HG03097 (cell line): ENCODE measurements around the gene SERINC4.
A peak's percentile ranks its signal among the peaks of the same experiment; 100 is the strongest.

Experiments used
- ATAC-seq: cut with Tn5 transposase; IDR thresholded peaks from one replicate; pipeline ENCODE4 v1.9.1; 2021; ENCODE audit not compliant: unreplicated experiment, low FRiP score

SERINC4 gene

DNA sequence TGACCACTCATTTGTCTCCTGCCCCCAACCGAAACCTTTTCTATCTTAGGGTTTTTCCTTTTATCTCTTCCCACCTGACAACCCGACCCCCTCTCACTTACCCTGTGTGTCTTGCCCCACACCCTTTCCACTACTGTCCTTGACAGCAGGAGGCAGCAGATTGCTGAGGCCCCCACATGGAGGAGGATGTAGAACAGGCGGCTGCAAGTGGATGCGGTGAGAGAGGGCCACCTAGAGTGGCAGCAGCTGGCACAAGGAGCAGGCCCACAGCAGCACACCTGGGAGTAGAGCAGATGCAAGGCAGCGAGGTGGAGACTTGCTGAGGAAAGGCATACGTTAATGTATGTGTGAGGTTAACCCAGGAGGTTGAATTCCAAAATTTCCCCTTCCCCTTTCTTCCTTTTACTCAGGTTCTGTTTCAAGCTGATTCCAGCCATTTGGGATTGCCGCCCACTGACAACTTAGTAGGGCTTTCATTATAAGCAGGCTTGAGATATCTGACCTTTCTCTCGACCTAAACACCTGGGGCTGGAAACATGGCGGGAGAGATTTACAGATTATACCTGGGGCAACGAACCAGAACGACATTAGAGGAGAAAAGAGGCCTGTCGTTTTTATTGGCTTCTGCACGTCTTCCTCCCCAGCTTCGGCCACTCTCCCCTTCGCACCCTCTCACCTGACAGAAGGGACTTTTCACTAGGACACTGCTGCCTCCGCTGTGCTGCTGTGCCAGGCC lies 643 bp downstream of the SERINC4 start:
- no peak for ATAC-seq

DNA sequence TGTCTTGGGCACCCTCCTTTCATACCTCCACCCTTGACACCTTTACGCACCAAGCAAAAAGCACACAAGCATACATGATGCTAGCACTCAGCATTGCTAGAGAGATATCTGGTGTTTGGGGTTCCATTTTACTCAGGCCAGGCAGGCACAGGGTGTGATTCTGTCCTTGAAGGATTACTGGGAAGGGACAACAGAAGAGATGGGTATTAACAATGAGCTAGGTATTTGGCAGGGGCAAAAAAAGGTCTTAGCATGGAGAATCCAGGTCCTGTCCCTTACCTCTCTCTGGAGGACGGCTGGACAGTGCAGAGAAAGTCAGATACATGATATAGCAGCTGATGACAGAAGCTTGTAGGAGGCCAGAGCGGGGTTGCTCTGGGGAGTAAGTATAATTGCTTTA lies 3.5 kb downstream of the SERINC4 start:
- no peak for ATAC-seq

- ATAC-seq = no peak
Observed at GRCh38 chr15:43795997-43796396, 4.0 kb downstream of the SERINC4 start.

GRCh38 chr15:43795197-43795596 lies 4.8 kb downstream of the SERINC4 start:
- ATAC-seq = no peak

DNA sequence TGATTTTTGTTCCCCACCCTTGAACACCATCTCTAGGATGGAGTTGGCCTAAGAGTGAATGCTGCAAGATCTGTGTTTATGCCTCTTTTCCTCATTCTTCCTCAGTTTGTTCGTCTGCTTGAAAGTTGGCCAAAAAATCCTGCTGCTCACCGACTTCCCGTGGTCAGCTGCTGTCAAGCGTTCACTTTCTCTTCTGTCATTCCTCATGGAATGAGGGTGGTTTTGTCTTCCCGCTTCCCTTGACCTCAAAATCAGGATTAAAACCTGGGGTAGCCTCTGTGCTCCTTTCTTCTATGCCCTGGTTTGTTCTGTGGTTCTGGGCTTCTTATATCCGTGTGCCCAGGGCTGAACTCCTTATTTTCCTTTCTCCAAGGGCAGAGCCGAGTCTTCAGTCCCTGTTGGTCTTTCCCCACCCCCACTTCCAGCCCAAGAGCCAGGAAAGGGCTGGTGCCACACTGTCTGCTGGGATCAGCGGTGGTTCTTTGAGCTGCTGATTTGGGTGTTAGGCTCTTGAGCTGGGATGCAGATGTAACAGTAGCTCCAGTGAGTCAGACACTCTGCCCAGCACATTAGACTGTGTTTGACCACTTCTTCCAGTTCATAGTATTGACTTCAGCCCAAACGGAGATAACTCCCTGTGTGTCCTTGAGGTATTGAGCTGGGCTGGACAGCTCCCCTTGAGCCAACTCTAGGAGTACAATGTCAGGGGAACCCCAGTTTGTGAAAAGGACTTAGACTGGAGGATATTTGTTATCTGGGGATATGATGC lies 5.6 kb downstream of the SERINC4 start:
- no peak for ATAC-seq

DNA sequence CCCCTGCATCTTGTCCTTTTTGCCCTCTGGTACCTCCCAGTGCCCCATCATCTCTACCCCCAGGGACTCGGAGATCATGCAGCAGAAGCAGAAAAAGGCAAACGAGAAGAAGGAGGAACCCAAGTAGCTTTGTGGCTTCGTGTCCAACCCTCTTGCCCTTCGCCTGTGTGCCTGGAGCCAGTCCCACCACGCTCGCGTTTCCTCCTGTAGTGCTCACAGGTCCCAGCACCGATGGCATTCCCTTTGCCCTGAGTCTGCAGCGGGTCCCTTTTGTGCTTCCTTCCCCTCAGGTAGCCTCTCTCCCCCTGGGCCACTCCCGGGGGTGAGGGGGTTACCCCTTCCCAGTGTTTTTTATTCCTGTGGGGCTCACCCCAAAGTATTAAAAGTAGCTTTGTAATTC lies 6.4 kb downstream of the SERINC4 start:
- ATAC-seq = no peak

DNA sequence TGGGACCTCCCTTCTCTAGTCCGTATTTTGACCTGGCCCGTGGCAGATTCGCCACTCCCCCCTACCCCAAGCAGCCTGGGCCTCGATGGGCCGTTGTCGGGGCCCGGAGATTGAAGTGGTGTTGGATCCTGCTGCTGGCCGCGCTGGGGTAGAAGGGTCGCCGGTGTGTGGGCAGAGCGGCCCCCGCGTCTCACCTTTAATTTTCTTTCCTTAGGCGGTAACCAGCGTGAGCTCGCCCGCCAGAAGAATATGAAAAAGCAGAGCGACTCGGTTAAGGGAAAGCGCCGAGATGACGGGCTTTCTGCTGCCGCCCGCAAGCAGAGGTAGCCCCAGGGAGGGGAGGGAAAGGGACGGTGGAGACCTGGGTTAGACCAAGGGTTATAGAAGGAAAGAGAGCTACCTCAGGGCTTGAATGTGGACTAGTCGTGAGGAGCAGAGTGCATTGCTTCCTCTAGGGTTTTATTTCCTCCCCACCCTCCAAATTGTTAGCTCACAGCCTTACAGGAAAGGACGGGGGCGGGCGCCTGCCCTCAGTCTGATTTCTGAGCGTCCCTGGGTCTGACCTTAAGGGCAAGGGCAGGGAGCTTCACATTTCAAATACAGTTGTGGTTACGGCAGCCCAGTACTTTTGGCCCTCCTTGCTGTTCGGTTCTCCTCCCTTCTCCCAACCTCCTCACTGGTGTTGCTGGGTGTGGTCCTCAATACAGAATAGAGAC lies 7.1 kb downstream of the SERINC4 start:
- ATAC-seq = no peak

GRCh38 chr15:43791993-43792760 lies 7.8 kb downstream of the SERINC4 start, which contains the start of gene SERF2:
TSS of gene SERF2 (plus strand) at chr15:43792320. CDS start at chr15:43792377, 57 bp downstream.
- ATAC-seq = peak; percentile 91

DNA sequence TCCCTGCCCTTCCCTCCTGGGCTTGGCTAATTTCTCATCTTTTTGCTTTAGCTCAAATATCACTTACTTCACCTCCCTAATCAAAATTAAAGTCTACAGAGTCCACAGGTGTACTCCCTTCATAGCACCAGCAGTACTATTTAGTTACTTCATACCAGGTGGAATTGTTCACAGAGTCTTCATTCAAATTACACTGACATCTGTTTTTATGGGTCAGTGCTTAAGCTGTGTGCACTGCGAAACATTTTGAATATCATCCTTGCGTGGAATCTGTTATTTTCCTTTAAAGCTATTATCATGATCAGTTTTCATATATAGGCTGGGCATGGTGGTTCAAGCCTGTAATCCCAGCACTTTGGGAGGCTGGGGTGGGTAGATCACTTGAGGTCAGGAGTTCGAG lies 10.6 kb downstream of the SERINC4 start:
- ATAC-seq = no peak

- ATAC-seq = no peak
Observed at GRCh38 chr15:43779016-43779415, 21.0 kb downstream of the SERINC4 start.

DNA sequence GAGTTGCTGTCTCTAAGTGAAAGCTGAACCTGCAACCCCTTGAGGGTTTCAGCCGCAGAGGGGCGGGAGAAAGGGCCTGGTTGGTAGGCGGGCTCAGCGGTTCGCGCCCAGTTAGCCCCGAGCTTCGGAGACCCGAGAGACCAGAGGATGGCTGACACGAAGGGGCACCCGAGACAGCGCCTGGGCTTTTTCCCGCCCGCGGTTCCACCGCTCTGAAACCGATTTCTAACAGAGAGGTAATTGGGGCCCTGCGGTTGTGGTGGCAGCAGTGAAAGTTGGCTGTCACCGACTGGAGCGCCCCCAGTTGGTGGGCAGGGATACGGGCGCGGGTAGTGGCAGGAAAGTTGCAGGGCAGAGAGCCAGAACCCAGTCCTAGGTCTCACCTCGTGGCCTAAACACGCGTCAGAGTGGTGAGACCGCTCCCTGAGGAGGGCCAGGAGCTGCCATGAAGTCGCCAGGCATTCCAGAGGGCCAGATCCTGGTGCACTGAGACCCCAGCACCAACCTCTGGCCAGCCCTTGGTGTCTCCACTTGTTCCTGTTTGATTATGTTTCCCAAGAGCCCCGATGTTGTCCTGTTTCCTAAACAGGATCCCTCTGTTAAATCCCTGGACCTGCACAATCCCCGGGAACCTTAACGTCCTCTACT lies 22.6 kb downstream of the SERINC4 start:
- peak; percentile 45 for ATAC-seq

DNA sequence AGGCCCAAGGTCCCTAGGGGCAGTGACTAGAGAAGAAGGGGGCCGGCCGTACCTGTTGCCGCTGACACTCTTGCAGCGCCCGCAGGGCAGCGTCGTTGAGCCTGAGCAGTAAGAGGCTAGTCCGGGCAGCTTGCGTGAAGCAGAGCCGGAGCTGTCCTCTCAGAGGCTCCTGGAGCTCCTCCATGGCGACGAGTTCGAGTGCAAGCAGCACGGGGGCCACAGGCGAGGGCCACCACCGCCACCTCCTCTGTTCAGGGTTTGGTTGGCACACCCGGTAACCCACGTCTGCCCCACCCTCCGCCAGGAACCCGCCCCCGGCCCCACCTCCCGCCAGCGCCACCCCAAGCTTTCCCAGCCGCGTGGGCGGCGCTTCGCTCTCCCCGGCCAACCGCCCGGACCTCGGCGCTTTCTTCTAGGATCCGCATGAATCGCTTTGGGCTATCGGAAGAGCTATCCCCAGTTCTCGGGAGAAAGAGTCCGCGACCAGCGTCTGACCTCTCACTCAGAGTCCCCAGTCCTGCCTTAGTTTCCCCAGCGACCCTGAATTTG lies 23.2 kb downstream of the SERINC4 start, which contains the start of gene ELL3:
ELL3 (minus strand) TSS at position 249 of the 549 bp plus-strand sequence; CDS start at position 184, 65 bp downstream.
- ATAC-seq = peak; percentile 33

GRCh38 chr15:43776101-43776717 lies 23.8 kb downstream of the SERINC4 start:
- peak; percentile 63 for ATAC-seq

- no peak for ATAC-seq
Observed at GRCh38 chr15:43775411-43775965, 24.5 kb downstream of the SERINC4 start.

GRCh38 chr15:43774062-43774461 lies 26.0 kb downstream of the SERINC4 start:
- no peak for ATAC-seq

- no peak for ATAC-seq
Observed at GRCh38 chr15:43772624-43773023, 27.4 kb downstream of the SERINC4 start.

- no peak for ATAC-seq
Observed at GRCh38 chr15:43771816-43772215, 28.2 kb downstream of the SERINC4 start.

DNA sequence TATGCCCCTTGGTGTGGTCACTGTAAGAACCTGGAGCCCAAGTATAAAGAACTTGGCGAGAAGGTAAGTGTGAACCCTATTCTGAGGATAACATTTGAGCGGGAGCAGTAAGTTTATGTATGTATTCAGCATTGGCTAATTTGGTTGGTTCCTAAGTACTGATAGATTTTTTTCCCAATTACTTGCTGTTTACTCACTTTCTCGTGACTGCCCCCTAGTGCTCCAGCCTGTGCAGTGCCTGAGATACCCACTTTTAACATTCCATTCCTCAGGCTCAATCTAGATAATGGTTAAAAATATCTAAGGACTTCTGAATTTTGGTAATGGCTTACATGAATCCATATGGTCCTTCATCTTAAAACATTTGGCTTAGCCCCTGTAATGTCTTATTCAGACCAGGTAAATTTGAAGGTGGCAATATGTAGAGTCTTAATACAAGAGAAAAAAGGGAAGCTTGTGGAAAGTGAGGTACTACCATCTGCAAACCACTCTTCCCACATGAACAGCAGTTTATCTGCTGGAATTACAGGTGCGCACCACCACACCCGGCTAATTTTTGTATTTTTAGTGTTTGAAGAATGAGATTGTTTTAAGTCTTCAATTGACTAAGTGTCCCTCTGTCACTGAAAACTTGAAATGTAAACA lies 30.3 kb downstream of the SERINC4 start:
- ATAC-seq = no peak
